Bronchial epithelial cell (primary cell): ENCODE data around the gene TNRC6A. TPM values are rescaled to one million over a fixed set of nuclear protein-coding genes. Genes with fewer than 3 reads are reported as not detected.
"Not testable (repeated sequence)": the region's sequence is repeated elsewhere in the genome, so short reads cannot be mapped to it uniquely, and the experiment has no call there.

Experiments
- DNase-seq: peaks from one replicate; pipeline ENCODE4 v3.0.0-alpha.2; 2010; ENCODE audit warnings: low read depth
- FAIRE-seq: peaks from 2 replicates; lab custom pipeline; 2011; peaks lifted over from hg19 to GRCh38; lab: Jason Lieb, UNC
- H3K27me3 ChIP-seq: 2 replicates; pipeline ENCODE4 v1.5.1; 2011; ENCODE audit warnings: low read length; ENCODE audit not compliant: control insufficient read depth, insufficient read depth
- H3K36me3 ChIP-seq: 2 replicates; pipeline ENCODE4 v1.5.1; 2011; ENCODE audit warnings: low read length; ENCODE audit not compliant: control insufficient read depth, insufficient read depth
- H3K4me3 ChIP-seq: 2 replicates; pipeline ENCODE4 v1.5.1; 2011; ENCODE audit warnings: mild to moderate bottlenecking, low read depth, low read length, control low read depth
- CTCF ChIP-seq: IDR thresholded peaks from 2 replicates; pipeline ENCODE4 v1.5.1; 2011; ENCODE audit warnings: mild to moderate bottlenecking, moderate library complexity, low read length, control low read depth, inconsistent platforms; ENCODE audit not compliant: insufficient read depth, severe bottlenecking
- total RNA-seq: library from RNA; depleted of rRNA; stranded (reverse); fragments of >200 nt; gene quantifications from 2 replicates; pipeline ENCODE4 v1.2.1, GENCODE V29; 2014

TNRC6A gene
- total RNA-seq, 1 donor from 2014 or later = 14.2 TPM

- no peak overlapping the region for H3K4me3 ChIP-seq
- FAIRE-seq (no peak), DNase-seq (no peak)
- no peaks in the 10 kb centered on the region for H3K27me3 ChIP-seq
- TF ChIP-seq CTCF = no peak
- peaks cover 27% of the 10 kb centered on the region for H3K36me3 ChIP-seq
These were observed 77.8 kb downstream of the TNRC6A start for GRCh38 chr16:24807301-24807700.

- no peak for FAIRE-seq
- DNase-seq = no peak
- no peaks in the 10 kb centered on the region for H3K27me3 ChIP-seq
- TF ChIP-seq CTCF = no peak
- peaks cover 28% of the 10 kb centered on the region for H3K36me3 ChIP-seq
- no peak overlapping the region for H3K4me3 ChIP-seq
These were observed 81.7 kb downstream of the TNRC6A start for GRCh38 chr16:24810951-24811843.

- not testable (repeated sequence) for DNase-seq, H3K4me3 ChIP-seq, FAIRE-seq, H3K27me3 ChIP-seq
- peaks cover 20% of the 10 kb centered on the region for H3K36me3 ChIP-seq
These were observed 83.4 kb downstream of the TNRC6A start for GRCh38 chr16:24812813-24813212.

GRCh38 chr16:24815021-24815420 lies 85.6 kb downstream of the TNRC6A start:
- TF ChIP-seq CTCF = no peak
- Histone ChIP-seq H3K27me3 (no peaks in the 10 kb centered on the region), H3K36me3 (peaks cover 23% of the 10 kb centered on the region), H3K4me3 (no peak overlapping the region)
- DNase-seq = no peak
- no peak for FAIRE-seq

- no peak for TF ChIP-seq CTCF
- no peak overlapping the region for H3K4me3 ChIP-seq
- H3K36me3 ChIP-seq = peaks cover 20% of the 10 kb centered on the region
- H3K27me3 ChIP-seq = no peaks in the 10 kb centered on the region
- DNase-seq (no peak), FAIRE-seq (no peak)
These were observed 87.2 kb downstream of the TNRC6A start for GRCh38 chr16:24816688-24817087.

GRCh38 chr16:24819462-24820040 lies 90.1 kb downstream of the TNRC6A start:
- peaks cover 23% of the 10 kb centered on the region for H3K36me3 ChIP-seq
- no peak overlapping the region for H3K4me3 ChIP-seq
- DNase-seq (no peak), FAIRE-seq (no peak)
- no peaks in the 10 kb centered on the region for H3K27me3 ChIP-seq
- no peak for TF ChIP-seq CTCF
